GM19025 (cell line): ENCODE results near the gene DLGAP1.
"Not testable (repeated sequence)": the region's sequence is repeated elsewhere in the genome, so short reads cannot be mapped to it uniquely, and the experiment has no call there.

ENCODE experiments used
- ATAC-seq: cut with Tn5 transposase; IDR thresholded peaks from one replicate; pipeline ENCODE4 v1.9.1; 2021; ENCODE audit warnings: mild to moderate bottlenecking, low read depth, moderate library complexity; ENCODE audit not compliant: unreplicated experiment

The DLGAP1 gene

GRCh38 chr18:3653851-3654441, 801.2 kb downstream of the DLGAP1 start:
- ATAC-seq = no peak

- no peak for ATAC-seq
Measured at GRCh38 chr18:3653263-3653850, 801.8 kb downstream of the DLGAP1 start.

GRCh38 chr18:3652380-3653262, 802.5 kb downstream of the DLGAP1 start:
- no peak for ATAC-seq

GRCh38 chr18:3651266-3651665, 803.8 kb downstream of the DLGAP1 start:
- no peak for ATAC-seq

- not testable (repeated sequence) for ATAC-seq
Measured at GRCh38 chr18:3650521-3651042, 804.5 kb downstream of the DLGAP1 start.

GRCh38 chr18:3649633-3650426, 805.3 kb downstream of the DLGAP1 start:
- no peak for ATAC-seq

- ATAC-seq = no peak
Measured at GRCh38 chr18:3649135-3649632, 805.9 kb downstream of the DLGAP1 start.

GRCh38 chr18:3648641-3649040, 806.5 kb downstream of the DLGAP1 start:
- no peak for ATAC-seq

GRCh38 chr18:3648200-3648599, 806.9 kb downstream of the DLGAP1 start:
- no peak for ATAC-seq

GRCh38 chr18:3647636-3648035, 807.5 kb downstream of the DLGAP1 start:
- ATAC-seq = no peak

GRCh38 chr18:3645384-3646156, 809.5 kb downstream of the DLGAP1 start:
- no peak for ATAC-seq

- ATAC-seq = no peak
Measured at GRCh38 chr18:3634250-3634939, 820.7 kb downstream of the DLGAP1 start.

- no peak for ATAC-seq
Measured at GRCh38 chr18:3631887-3632286, 823.2 kb downstream of the DLGAP1 start.

GRCh38 chr18:3626929-3627458, 828.1 kb downstream of the DLGAP1 start:
- ATAC-seq = no peak

- no peak for ATAC-seq
Measured at GRCh38 chr18:3625742-3626091, 829.4 kb downstream of the DLGAP1 start.

GRCh38 chr18:3624935-3625741, 830.0 kb downstream of the DLGAP1 start:
- ATAC-seq = no peak

- ATAC-seq = no peak
Measured at GRCh38 chr18:3624546-3624934, 830.6 kb downstream of the DLGAP1 start.
